H9 (cell line): ENCODE data around the gene LIPH. TPM values are rescaled to one million over a fixed set of nuclear protein-coding genes. Genes with fewer than 3 reads are reported as not detected.

Experiments
- DNase-seq: peaks from one replicate; pipeline ENCODE4 v3.0.0-alpha.2; 2017
- H2AFZ ChIP-seq: one replicate; pipeline ENCODE4 v1.6.1; 2013; ENCODE audit warnings: mild to moderate bottlenecking, low read length, control low read depth, moderate library complexity
- H2AK5ac ChIP-seq: 2 replicates; pipeline ENCODE4 v1.6.1; 2013; ENCODE audit warnings: low read length, control low read depth, mixed read lengths; ENCODE audit not compliant: insufficient read length
- H2BK120ac ChIP-seq: one replicate; pipeline ENCODE4 v1.6.1; 2013; ENCODE audit warnings: low read depth, mild to moderate bottlenecking, low read length, control low read depth, inconsistent platforms; ENCODE audit not compliant: poor library complexity, severe bottlenecking
- H2BK12ac ChIP-seq: 2 replicates; pipeline ENCODE4 v1.6.1; 2013; ENCODE audit warnings: low read length, control low read depth, mixed read lengths, low read depth; ENCODE audit not compliant: insufficient read length
- H2BK15ac ChIP-seq: 2 replicates; pipeline ENCODE4 v1.6.1; 2013; ENCODE audit warnings: low read depth, low read length, control low read depth
- H2BK20ac ChIP-seq: one replicate; pipeline ENCODE4 v1.6.1; 2013; ENCODE audit warnings: low read depth, mild to moderate bottlenecking, low read length, control low read depth, inconsistent platforms; ENCODE audit not compliant: poor library complexity, severe bottlenecking
- H2BK5ac ChIP-seq: 2 replicates; pipeline ENCODE4 v1.6.1; 2013; ENCODE audit warnings: low read length, control low read depth, mixed read lengths; ENCODE audit not compliant: insufficient read length
- H3K14ac ChIP-seq: 2 replicates; pipeline ENCODE4 v1.6.1; 2013; ENCODE audit warnings: low read length, control low read depth; ENCODE audit not compliant: insufficient read depth
- H3K18ac ChIP-seq: 2 replicates; pipeline ENCODE4 v1.6.1; 2013; ENCODE audit warnings: low read depth, mild to moderate bottlenecking, mixed read lengths, low read length, control low read depth; ENCODE audit not compliant: insufficient read length
- H3K23ac ChIP-seq: 2 replicates; pipeline ENCODE4 v1.6.1; 2013; ENCODE audit warnings: low read length, control low read depth, mixed read lengths, low read depth; ENCODE audit not compliant: insufficient read length
- H3K23me2 ChIP-seq: 2 replicates; pipeline ENCODE4 v1.6.1; 2013; ENCODE audit warnings: low read depth, mild to moderate bottlenecking, mixed read lengths, low read length, control low read depth; ENCODE audit not compliant: insufficient read length, poor library complexity, severe bottlenecking
- H3K27ac ChIP-seq: 2 replicates; pipeline ENCODE4 v1.5.1; 2013; ENCODE audit warnings: low read length, control low read depth, mixed read lengths, low read depth; ENCODE audit not compliant: insufficient read length
- H3K27me3 ChIP-seq: 2 replicates; pipeline ENCODE4 v1.6.1; 2013; ENCODE audit warnings: low read length, control low read depth, inconsistent platforms; ENCODE audit not compliant: insufficient read depth
- H3K4ac ChIP-seq: 2 replicates; pipeline ENCODE4 v1.6.1; 2013; ENCODE audit warnings: low read depth, mild to moderate bottlenecking, control low read depth, inconsistent platforms, low read length, moderate library complexity
- H3K4me1 ChIP-seq: 2 replicates; pipeline ENCODE4 v1.6.1; 2013; ENCODE audit warnings: low read length, control low read depth, inconsistent platforms; ENCODE audit not compliant: insufficient read depth
- H3K4me2 ChIP-seq: 2 replicates; pipeline ENCODE4 v1.6.1; 2013; ENCODE audit warnings: low read length, control low read depth, mixed read lengths; ENCODE audit not compliant: insufficient read length, insufficient read depth
- H3K56ac ChIP-seq: 2 replicates; pipeline ENCODE4 v1.6.1; 2013; ENCODE audit warnings: low read depth, mild to moderate bottlenecking, mixed read lengths, low read length, control low read depth; ENCODE audit not compliant: insufficient read length
- H3K79me1 ChIP-seq: 2 replicates; pipeline ENCODE4 v1.6.1; 2013; ENCODE audit warnings: low read depth, mild to moderate bottlenecking, moderate library complexity, low read length, control low read depth, inconsistent platforms; ENCODE audit not compliant: insufficient read depth, poor library complexity, severe bottlenecking
- H3K79me2 ChIP-seq: 2 replicates; pipeline ENCODE4 v1.6.1; 2013; ENCODE audit warnings: low read length, control low read depth, inconsistent platforms; ENCODE audit not compliant: insufficient read depth
- H3K9ac ChIP-seq: 2 replicates; pipeline ENCODE4 v1.6.1; 2013; ENCODE audit warnings: low read length, control low read depth, mixed read lengths; ENCODE audit not compliant: insufficient read length; ENCODE audit errors: extremely low read depth
- H3K9me3 ChIP-seq: one replicate; pipeline ENCODE4 v1.6.1; 2013; ENCODE audit warnings: low read depth, low read length, inconsistent platforms; ENCODE audit not compliant: control insufficient read depth
- H3T11ph ChIP-seq: one replicate; pipeline ENCODE4 v1.6.1; 2013; ENCODE audit warnings: mild to moderate bottlenecking, low read length, control low read depth, inconsistent platforms
- H4K20me1 ChIP-seq: one replicate; pipeline ENCODE4 v1.6.1; 2013; ENCODE audit not compliant: control insufficient read depth, insufficient read length, insufficient read depth
- H4K5ac ChIP-seq: 2 replicates; pipeline ENCODE4 v1.6.1; 2013; ENCODE audit warnings: low read depth, mild to moderate bottlenecking, mixed read lengths, low read length, control low read depth; ENCODE audit not compliant: insufficient read length
- H4K8ac ChIP-seq: replicated peaks from 2 replicates; pipeline ENCODE4 v1.6.1; 2013; ENCODE audit warnings: low read length, control low read depth, mixed read lengths, low read depth; ENCODE audit not compliant: insufficient read length
- H4K91ac ChIP-seq: 2 replicates; pipeline ENCODE4 v1.6.1; 2013; ENCODE audit warnings: low read depth, mild to moderate bottlenecking, moderate library complexity, mixed read lengths, low read length, control low read depth; ENCODE audit not compliant: insufficient read length
- H3K27ac Mint-ChIP-seq, 3 experiments: 2 replicates in 2 of 3; 3 replicates in 1 of 3; pipeline ENCODE4 v1.8.0; 2020 to 2021; ENCODE audit warnings: mixed read lengths in 3 of 3, mild to moderate bottlenecking in 1 of 3, moderate library complexity in 1 of 3
- H3K27me3 Mint-ChIP-seq: 2 replicates; pipeline ENCODE4 v1.8.0; 2021; ENCODE audit warnings: low read depth, mild to moderate bottlenecking, moderate library complexity, mixed read lengths
- H3K36me3 Mint-ChIP-seq, 3 experiments: 2 replicates in 2 of 3; 3 replicates in 1 of 3; pipeline ENCODE4 v1.8.0; 2020 to 2021; ENCODE audit warnings: low read depth in 3 of 3, mixed read lengths in 3 of 3; ENCODE audit not compliant: insufficient read depth in 1 of 3
- H3K4me1 Mint-ChIP-seq, 2 experiments: 2 replicates each; pipeline ENCODE4 v1.8.0; 2020; ENCODE audit warnings: mixed read lengths in 2 of 2
- H3K4me3 Mint-ChIP-seq, 2 experiments: 2 replicates in 1 of 2; 3 replicates in 1 of 2; pipeline ENCODE4 v1.8.0; 2020 to 2021; ENCODE audit warnings: mild to moderate bottlenecking in 2 of 2, mixed read lengths in 2 of 2, moderate library complexity in 1 of 2
- H3K9me3 Mint-ChIP-seq, 2 experiments: 2 replicates in 1 of 2; 3 replicates in 1 of 2; pipeline ENCODE4 v1.8.0; 2020; ENCODE audit warnings: mild to moderate bottlenecking in 2 of 2, mixed read lengths in 2 of 2, moderate library complexity in 1 of 2
- WGBS: extraction: QIAGEN DNeasy Blood & Tissue Kit; methylation state at CpG from one replicate; pipeline ENCODE4 v1.1.7; 2013; ENCODE audit warnings: missing lambda C conversion rate, low lambda C conversion rate, mixed read lengths; ENCODE audit not compliant: insufficient read length; ENCODE audit errors: extremely low coverage; 5-methylcytosine and 5-hydroxymethylcytosine counted together
- total RNA-seq: library from RNA; stranded (reverse); gene quantifications from 2 replicates; pipeline ENCODE4 v1.2.1, GENCODE V29; 2021
- TF ChIP-seq, protein P1 (sequence below): fragments of 200-600 bp; sonication (generic); conservative IDR thresholded peaks from 3 replicates; pipeline ENCODE4 v1.8.0; 2021; ENCODE audit warnings: antibody characterized with exemption, mild to moderate bottlenecking

LIPH gene
- total RNA-seq, 1 experiment from 2014 or later: 0.17 TPM

DNA sequence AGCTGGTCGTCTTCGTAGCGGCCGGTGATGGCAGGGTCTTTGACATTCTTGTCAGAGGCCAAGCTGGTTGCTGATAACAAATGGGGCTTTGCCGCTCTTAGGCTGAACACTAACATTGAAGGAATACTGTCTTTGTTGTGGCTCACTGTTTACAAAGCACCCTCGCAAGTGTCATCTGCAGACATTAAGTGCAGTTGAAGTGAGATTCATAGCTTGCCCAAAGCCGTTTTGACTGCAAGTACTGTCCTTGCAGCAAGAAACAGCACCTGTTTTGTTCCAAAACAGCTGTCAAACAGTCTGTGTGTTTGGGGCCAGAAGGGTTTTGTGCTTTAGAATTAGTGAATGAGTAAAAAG is 34.3 kb upstream of the LIPH start:
- Histone ChIP-seq H2AFZ (no peak overlapping the region), H3K79me1 (peaks cover 5% of the 10 kb centered on the region), H2BK5ac (no peak overlapping the region), H3K4me2 (peak overlapping the region; percentile 94), H2BK120ac (no peak overlapping the region), H3K9me3 (no peaks in the 10 kb centered on the region), H3K27me3 (no peaks in the 10 kb centered on the region), H3K27ac (peak overlapping the region; percentile 39), H3K56ac (no peak overlapping the region), H3K18ac (no peak overlapping the region), H3K4ac (no peak overlapping the region), H4K5ac (no peak overlapping the region), H2BK12ac (no peak overlapping the region), H4K91ac (no peak overlapping the region), H4K8ac (no peak overlapping the region), H3K14ac (no peak overlapping the region), H3T11ph (no peak overlapping the region), H3K4me1 (peaks cover 5% of the 10 kb centered on the region), H2BK20ac (no peak overlapping the region), H2BK15ac (no peak overlapping the region), H3K79me2 (peaks cover 27% of the 10 kb centered on the region), H3K23ac (no peak overlapping the region), H3K9ac (peak overlapping the region; percentile 51), H3K23me2 (peaks cover 10% of the 10 kb centered on the region), H4K20me1 (no peaks in the 10 kb centered on the region), H2AK5ac (no peak overlapping the region)
- H3K27ac Mint-ChIP-seq: peak overlapping the region; percentile 97 to 98 (median 98); a peak in 6 of 7 replicates
- TF ChIP-seq, protein P1, sequence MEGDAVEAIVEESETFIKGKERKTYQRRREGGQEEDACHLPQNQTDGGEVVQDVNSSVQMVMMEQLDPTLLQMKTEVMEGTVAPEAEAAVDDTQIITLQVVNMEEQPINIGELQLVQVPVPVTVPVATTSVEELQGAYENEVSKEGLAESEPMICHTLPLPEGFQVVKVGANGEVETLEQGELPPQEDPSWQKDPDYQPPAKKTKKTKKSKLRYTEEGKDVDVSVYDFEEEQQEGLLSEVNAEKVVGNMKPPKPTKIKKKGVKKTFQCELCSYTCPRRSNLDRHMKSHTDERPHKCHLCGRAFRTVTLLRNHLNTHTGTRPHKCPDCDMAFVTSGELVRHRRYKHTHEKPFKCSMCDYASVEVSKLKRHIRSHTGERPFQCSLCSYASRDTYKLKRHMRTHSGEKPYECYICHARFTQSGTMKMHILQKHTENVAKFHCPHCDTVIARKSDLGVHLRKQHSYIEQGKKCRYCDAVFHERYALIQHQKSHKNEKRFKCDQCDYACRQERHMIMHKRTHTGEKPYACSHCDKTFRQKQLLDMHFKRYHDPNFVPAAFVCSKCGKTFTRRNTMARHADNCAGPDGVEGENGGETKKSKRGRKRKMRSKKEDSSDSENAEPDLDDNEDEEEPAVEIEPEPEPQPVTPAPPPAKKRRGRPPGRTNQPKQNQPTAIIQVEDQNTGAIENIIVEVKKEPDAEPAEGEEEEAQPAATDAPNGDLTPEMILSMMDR: no peak
- peaks cover 0 to 15% (median 7%) of the 10 kb centered on the region in 3 experiments; a peak in 6 of 7 replicates for H3K36me3 Mint-ChIP-seq
- H3K4me3 Mint-ChIP-seq: peak overlapping the region; percentile 88
- no peak for DNase-seq
- H3K27me3 Mint-ChIP-seq: no peaks in the 10 kb centered on the region; the same call in 1 of the 2 replicates
- no CpG with 5 or more reads among the region's 7 CpGs for WGBS
- H3K4me1 Mint-ChIP-seq: peaks cover 23 to 40% of the 10 kb centered on the region in 2 experiments
- no peaks in the 10 kb centered on the region for H3K9me3 Mint-ChIP-seq
